Activated naive CD4-positive, alpha-beta T cell treated with anti-CD3 and anti-CD28 coated beads, Interleukin-2, amount 10 ng/mL, durations not matched to agents 7 days and 5 days (primary cell): Measurements from ENCODE around the gene HOOK1.
"Not testable (repeated sequence)": the region's sequence is repeated elsewhere in the genome, so short reads cannot be mapped to it uniquely, and the experiment has no call there.

Experiments
- CTCF ChIA-PET: fragments of 350-600 bp; sonication (Branson Sonifier 250); formaldehyde crosslinking; loops from one replicate; lab custom pipeline; 2021; ENCODE audit warnings: antibody characterized with exemption; lab: Charles Lee
- DNase-seq: peaks from one replicate; pipeline ENCODE4 v3.0.0-alpha.2; 2020
- H3K27ac Mint-ChIP-seq: one replicate; pipeline ENCODE4 v1.8.0; 2021; ENCODE audit warnings: mild to moderate bottlenecking, moderate library complexity, mixed read lengths
- H3K27me3 Mint-ChIP-seq: one replicate; pipeline ENCODE4 v1.8.0; 2021; ENCODE audit warnings: mild to moderate bottlenecking, mixed read lengths
- H3K36me3 Mint-ChIP-seq: one replicate; pipeline ENCODE4 v1.8.0; 2021; ENCODE audit warnings: mixed read lengths
- H3K4me1 Mint-ChIP-seq: one replicate; pipeline ENCODE4 v1.8.0; 2021; ENCODE audit warnings: mixed read lengths
- H3K4me3 Mint-ChIP-seq: one replicate; pipeline ENCODE4 v1.8.0; 2021; ENCODE audit warnings: mild to moderate bottlenecking, moderate library complexity, mixed read lengths
- H3K9me3 Mint-ChIP-seq: one replicate; pipeline ENCODE4 v1.8.0; 2021; ENCODE audit warnings: mixed read lengths

Gene HOOK1

DNA sequence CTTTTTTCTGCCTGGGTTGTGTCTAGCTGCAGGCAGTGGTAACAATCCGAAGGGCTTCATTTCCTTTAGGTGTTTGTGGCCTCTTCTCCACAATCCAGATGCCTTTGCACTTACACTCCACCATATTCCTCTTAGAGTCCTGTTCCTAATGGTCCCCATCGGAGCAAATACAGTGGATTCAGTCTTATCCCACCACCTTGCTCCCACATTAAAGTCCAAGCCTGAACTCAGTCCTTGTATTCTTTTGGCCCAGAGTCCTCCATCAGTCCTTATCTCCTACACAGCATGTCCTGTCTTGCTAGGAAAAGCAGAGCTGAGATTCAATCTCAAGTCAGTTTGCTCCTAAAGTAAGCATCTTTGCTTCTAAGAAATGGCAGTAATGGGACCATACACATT lies 103.0 kb downstream of the HOOK1 start:
- no peak overlapping the region for H3K4me3 Mint-ChIP-seq
- CTCF ChIA-PET: interaction anchor here (0.6 kb wide), 1 partner anchor 1080 kb away, joined by 4 read pairs; no protein-coding TSS in a partner anchor
- no peak overlapping the region for H3K27ac Mint-ChIP-seq
- H3K27me3 Mint-ChIP-seq: no peaks in the 10 kb centered on the region
- no peak for DNase-seq
- peaks cover 6% of the 10 kb centered on the region for H3K4me1 Mint-ChIP-seq
- no peaks in the 10 kb centered on the region for H3K9me3 Mint-ChIP-seq
- no peaks in the 10 kb centered on the region for H3K36me3 Mint-ChIP-seq

DNA sequence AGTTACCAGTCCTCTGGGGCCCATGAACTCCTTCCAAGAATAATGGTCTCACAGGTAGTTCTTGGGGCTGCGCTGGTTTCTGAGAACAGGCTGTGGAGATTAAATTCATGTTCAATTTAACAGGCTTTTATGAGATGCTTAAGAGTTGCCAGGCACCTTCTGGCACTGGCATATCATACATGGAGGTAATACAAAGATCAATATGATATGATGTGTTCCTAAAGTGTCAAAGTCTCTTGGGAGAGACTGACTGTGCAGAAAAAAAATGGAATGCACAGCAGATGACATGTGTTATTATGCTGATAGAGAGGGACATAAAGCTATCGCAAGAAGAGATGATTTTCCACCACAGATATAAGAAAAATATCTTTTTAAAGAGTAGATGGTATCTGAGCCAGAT lies 105.0 kb downstream of the HOOK1 start:
- DNase-seq: no peak
- no peaks in the 10 kb centered on the region for H3K36me3 Mint-ChIP-seq
- no peak overlapping the region for H3K4me3 Mint-ChIP-seq
- H3K27ac Mint-ChIP-seq: no peak overlapping the region
- H3K27me3 Mint-ChIP-seq: no peaks in the 10 kb centered on the region
- H3K4me1 Mint-ChIP-seq: peaks cover 6% of the 10 kb centered on the region
- H3K9me3 Mint-ChIP-seq: peaks cover 6% of the 10 kb centered on the region
- CTCF ChIA-PET: interaction anchor here (1.0 to 1.3 kb wide), 2 partner anchors 23 to 28 kb away, joined by 3 to 5 read pairs; no protein-coding TSS in a partner anchor

DNA sequence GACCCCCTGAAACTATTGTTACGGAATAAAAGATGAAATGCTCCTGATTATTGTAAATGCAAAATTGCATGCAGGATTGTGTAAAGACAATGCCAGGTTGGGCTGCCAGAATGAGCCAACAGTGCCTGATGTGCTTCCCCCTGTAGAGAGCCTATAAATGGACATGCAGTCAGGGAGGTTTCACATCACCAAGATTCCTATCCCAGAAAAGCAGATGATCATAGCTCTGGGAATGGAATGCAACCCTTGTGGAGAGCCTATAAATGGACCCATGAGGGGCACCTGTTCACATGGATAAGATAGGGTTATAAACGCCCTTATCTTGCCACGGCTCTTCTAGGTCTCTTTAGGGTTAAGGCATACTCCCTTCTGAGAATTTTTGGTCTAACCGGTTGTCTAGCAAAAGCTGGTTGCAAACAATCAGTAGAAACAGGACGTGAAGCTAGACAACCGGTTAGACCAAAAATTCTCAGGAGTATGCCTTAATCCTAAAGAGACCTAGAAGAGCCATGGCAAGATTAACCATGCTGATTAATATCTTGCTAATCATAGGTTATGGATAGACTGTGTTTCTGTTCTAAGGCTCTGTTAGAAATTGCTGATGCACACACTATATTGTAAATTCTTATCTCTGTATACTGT lies 106.6 kb downstream of the HOOK1 start:
- H3K36me3 Mint-ChIP-seq, CTCF ChIA-PET, DNase-seq, H3K27ac Mint-ChIP-seq, H3K4me3 Mint-ChIP-seq, H3K27me3 Mint-ChIP-seq: not testable (repeated sequence)
- Mint-ChIP-seq H3K9me3 (peaks cover 14% of the 10 kb centered on the region), H3K4me1 (peaks cover 18% of the 10 kb centered on the region)

DNA sequence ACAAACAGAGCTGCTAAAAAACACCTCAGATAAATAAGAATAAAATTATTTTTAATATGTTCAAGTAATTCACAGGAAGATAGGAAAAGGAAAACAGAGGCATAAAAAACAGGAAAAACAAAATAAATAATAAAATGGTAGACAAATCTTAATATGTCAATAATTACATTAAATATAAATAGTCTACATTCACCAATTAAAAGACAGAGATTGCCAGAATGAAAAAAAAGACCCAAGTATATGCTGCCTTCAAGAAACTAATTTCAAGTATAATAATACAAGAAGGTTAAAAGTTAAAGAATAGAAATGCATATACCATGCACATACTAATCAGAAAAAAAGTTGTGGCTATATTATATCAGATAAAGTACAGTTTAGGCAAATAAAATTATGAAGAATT lies 109.9 kb downstream of the HOOK1 start:
- no peak for DNase-seq
- CTCF ChIA-PET: interaction anchor here (1.4 kb wide), 1 partner anchor 21 kb away, joined by 3 read pairs; no protein-coding TSS in a partner anchor
- peaks cover 4% of the 10 kb centered on the region for H3K36me3 Mint-ChIP-seq
- peaks cover 24% of the 10 kb centered on the region for H3K4me1 Mint-ChIP-seq
- peaks cover 14% of the 10 kb centered on the region for H3K9me3 Mint-ChIP-seq
- H3K27me3 Mint-ChIP-seq: peaks cover 26% of the 10 kb centered on the region
- no peak overlapping the region for H3K4me3 Mint-ChIP-seq
- no peak overlapping the region for H3K27ac Mint-ChIP-seq
